WTC11 (cell line): ENCODE measurements around the gene TBX3. TPM values are rescaled to one million over a fixed set of nuclear protein-coding genes. Genes with fewer than 3 reads are reported as not detected.

Experiments
- ARID4B ChIP-seq: sonication (generic); formaldehyde crosslinking; IDR thresholded peaks from 2 replicates; pipeline ENCODE4 v1.8.0; 2023; ENCODE audit warnings: missing genetic modification reagents, mild to moderate bottlenecking, borderline replicate concordance
- FOXJ3 ChIP-seq: sonication (generic); formaldehyde crosslinking; IDR thresholded peaks from 2 replicates; pipeline ENCODE4 v1.9.0; 2021; ENCODE audit warnings: missing genetic modification reagents, mild to moderate bottlenecking, borderline replicate concordance
- FOXP1 ChIP-seq: sonication (generic); formaldehyde crosslinking; IDR thresholded peaks from 2 replicates; pipeline ENCODE4 v1.8.0; 2022; ENCODE audit warnings: missing genetic modification reagents, mild to moderate bottlenecking, moderate library complexity, borderline replicate concordance
- HMGA2 ChIP-seq: fragments of 250-450 bp; sonication (Bioruptor Pico); IDR thresholded peaks from 2 replicates; pipeline ENCODE4 v1.4.0; 2021; ENCODE audit warnings: mild to moderate bottlenecking, moderate library complexity
- JAZF1 ChIP-seq: fragments of 250-450 bp; sonication (Bioruptor Pico); IDR thresholded peaks from 2 replicates; pipeline ENCODE4 v1.9.0; 2021; ENCODE audit warnings: moderate library complexity, mild to moderate bottlenecking, inconsistent platforms
- JUN ChIP-seq: sonication (generic); formaldehyde crosslinking; IDR thresholded peaks from 2 replicates; pipeline ENCODE4 v1.8.0; 2023; ENCODE audit warnings: mild to moderate bottlenecking, missing genetic modification reagents
- KAT7 ChIP-seq: sonication (generic); formaldehyde crosslinking; IDR thresholded peaks from 2 replicates; pipeline ENCODE4 v1.8.1; 2023; ENCODE audit warnings: missing genetic modification reagents, mild to moderate bottlenecking, borderline replicate concordance
- NR3C1 ChIP-seq: sonication (generic); formaldehyde crosslinking; conservative IDR thresholded peaks from 2 replicates; pipeline ENCODE4 v1.8.1; 2023; ENCODE audit warnings: low read depth, mild to moderate bottlenecking, missing genetic modification reagents
- OVOL2 ChIP-seq: fragments of 250-450 bp; sonication (Bioruptor Pico); IDR thresholded peaks from 2 replicates; pipeline ENCODE4 v1.9.0; 2021; ENCODE audit warnings: mild to moderate bottlenecking, borderline replicate concordance
- PREB ChIP-seq: sonication (generic); formaldehyde crosslinking; IDR thresholded peaks from 2 replicates; pipeline ENCODE4 v1.8.1; 2022; ENCODE audit warnings: mild to moderate bottlenecking, missing genetic modification reagents, moderate library complexity, borderline replicate concordance
- PRRX2 ChIP-seq: fragments of 250-450 bp; sonication (Bioruptor Pico); IDR thresholded peaks from 2 replicates; pipeline ENCODE4 v1.8.0; 2021; ENCODE audit warnings: mild to moderate bottlenecking
- SMAD3 ChIP-seq: sonication (generic); formaldehyde crosslinking; IDR thresholded peaks from 2 replicates; pipeline ENCODE4 v1.8.0; 2022; ENCODE audit warnings: missing genetic modification reagents, mild to moderate bottlenecking, borderline replicate concordance
- TEAD1 ChIP-seq: sonication (generic); formaldehyde crosslinking; IDR thresholded peaks from 2 replicates; pipeline ENCODE4 v1.8.0; 2022; ENCODE audit warnings: mild to moderate bottlenecking, missing genetic modification reagents
- TEAD4 ChIP-seq: sonication (generic); formaldehyde crosslinking; IDR thresholded peaks from 2 replicates; pipeline ENCODE4 v1.8.0; 2022; ENCODE audit warnings: mild to moderate bottlenecking, missing genetic modification reagents
- TP53 ChIP-seq: sonication (generic); formaldehyde crosslinking; IDR thresholded peaks from 2 replicates; pipeline ENCODE4 v1.8.1; 2023; ENCODE audit warnings: mild to moderate bottlenecking, missing genetic modification reagents
- ZMAT4 ChIP-seq: fragments of 250-450 bp; sonication (Bioruptor Pico); IDR thresholded peaks from 2 replicates; pipeline ENCODE4 v1.9.0; 2021; ENCODE audit warnings: mild to moderate bottlenecking
- total RNA-seq: library from RNA; stranded (reverse); gene quantifications from 3 replicates; pipeline ENCODE4 v1.2.3, GENCODE V29; 2021
- TF ChIP-seq, protein P1 (sequence below): sonication (generic); formaldehyde crosslinking; IDR thresholded peaks from 2 replicates; pipeline ENCODE4 v1.8.0; 2022; ENCODE audit warnings: missing genetic modification reagents
- TF ChIP-seq, protein P2 (sequence below): sonication (generic); formaldehyde crosslinking; IDR thresholded peaks from 2 replicates; pipeline ENCODE4 v1.8.0; 2022; ENCODE audit warnings: mild to moderate bottlenecking, missing genetic modification reagents
- TF ChIP-seq, protein P3 (sequence below): sonication (generic); formaldehyde crosslinking; IDR thresholded peaks from 2 replicates; pipeline ENCODE4 v1.8.1; 2023; ENCODE audit warnings: mild to moderate bottlenecking, missing genetic modification reagents, moderate library complexity
- TF ChIP-seq, protein P4 (sequence below): fragments of 250-450 bp; sonication (Bioruptor Pico); IDR thresholded peaks from 2 replicates; pipeline ENCODE4 v1.9.0; 2021; ENCODE audit warnings: mild to moderate bottlenecking, borderline replicate concordance
- TF ChIP-seq, protein P5 (sequence below): sonication (generic); formaldehyde crosslinking; IDR thresholded peaks from 2 replicates; pipeline ENCODE4 v1.8.1; 2023; ENCODE audit warnings: mild to moderate bottlenecking, missing genetic modification reagents

Gene TBX3
- total RNA-seq, 1 experiment from 2014 or later = 2.2 TPM

GRCh38 chr12:114674251-114675047 lies 9.5 kb downstream of the TBX3 start (continued):
- no peak for TF ChIP-seq FOXJ3 (CRISPR knock-in tag)
- TF ChIP-seq ARID4B (CRISPR knock-in tag) = no peak
- TF ChIP-seq, protein P1, sequence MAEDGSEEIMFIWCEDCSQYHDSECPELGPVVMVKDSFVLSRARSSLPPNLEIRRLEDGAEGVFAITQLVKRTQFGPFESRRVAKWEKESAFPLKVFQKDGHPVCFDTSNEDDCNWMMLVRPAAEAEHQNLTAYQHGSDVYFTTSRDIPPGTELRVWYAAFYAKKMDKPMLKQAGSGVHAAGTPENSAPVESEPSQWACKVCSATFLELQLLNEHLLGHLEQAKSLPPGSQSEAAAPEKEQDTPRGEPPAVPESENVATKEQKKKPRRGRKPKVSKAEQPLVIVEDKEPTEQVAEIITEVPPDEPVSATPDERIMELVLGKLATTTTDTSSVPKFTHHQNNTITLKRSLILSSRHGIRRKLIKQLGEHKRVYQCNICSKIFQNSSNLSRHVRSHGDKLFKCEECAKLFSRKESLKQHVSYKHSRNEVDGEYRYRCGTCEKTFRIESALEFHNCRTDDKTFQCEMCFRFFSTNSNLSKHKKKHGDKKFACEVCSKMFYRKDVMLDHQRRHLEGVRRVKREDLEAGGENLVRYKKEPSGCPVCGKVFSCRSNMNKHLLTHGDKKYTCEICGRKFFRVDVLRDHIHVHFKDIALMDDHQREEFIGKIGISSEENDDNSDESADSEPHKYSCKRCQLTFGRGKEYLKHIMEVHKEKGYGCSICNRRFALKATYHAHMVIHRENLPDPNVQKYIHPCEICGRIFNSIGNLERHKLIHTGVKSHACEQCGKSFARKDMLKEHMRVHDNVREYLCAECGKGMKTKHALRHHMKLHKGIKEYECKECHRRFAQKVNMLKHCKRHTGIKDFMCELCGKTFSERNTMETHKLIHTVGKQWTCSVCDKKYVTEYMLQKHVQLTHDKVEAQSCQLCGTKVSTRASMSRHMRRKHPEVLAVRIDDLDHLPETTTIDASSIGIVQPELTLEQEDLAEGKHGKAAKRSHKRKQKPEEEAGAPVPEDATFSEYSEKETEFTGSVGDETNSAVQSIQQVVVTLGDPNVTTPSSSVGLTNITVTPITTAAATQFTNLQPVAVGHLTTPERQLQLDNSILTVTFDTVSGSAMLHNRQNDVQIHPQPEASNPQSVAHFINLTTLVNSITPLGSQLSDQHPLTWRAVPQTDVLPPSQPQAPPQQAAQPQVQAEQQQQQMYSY (CRISPR knock-in tag) = peak; percentile 8; the same call in 1 of the 2 replicates
- TF ChIP-seq JAZF1 (CRISPR knock-in tag) = no peak
- TF ChIP-seq HMGA2 (CRISPR knock-in tag) = no peak
- TF ChIP-seq SMAD3 (CRISPR knock-in tag) = no peak
- no peak for TF ChIP-seq JUN
- TF ChIP-seq, protein P2, sequence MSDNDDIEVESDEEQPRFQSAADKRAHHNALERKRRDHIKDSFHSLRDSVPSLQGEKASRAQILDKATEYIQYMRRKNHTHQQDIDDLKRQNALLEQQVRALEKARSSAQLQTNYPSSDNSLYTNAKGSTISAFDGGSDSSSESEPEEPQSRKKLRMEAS = no peak
- no peak for TF ChIP-seq TEAD4 (CRISPR knock-in tag)
- TF ChIP-seq, protein P3, sequence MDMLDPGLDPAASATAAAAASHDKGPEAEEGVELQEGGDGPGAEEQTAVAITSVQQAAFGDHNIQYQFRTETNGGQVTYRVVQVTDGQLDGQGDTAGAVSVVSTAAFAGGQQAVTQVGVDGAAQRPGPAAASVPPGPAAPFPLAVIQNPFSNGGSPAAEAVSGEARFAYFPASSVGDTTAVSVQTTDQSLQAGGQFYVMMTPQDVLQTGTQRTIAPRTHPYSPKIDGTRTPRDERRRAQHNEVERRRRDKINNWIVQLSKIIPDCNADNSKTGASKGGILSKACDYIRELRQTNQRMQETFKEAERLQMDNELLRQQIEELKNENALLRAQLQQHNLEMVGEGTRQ (CRISPR knock-in tag) = no peak
- no peak; the same call in 1 of the 2 replicates for TF ChIP-seq FOXP1 (CRISPR knock-in tag)
- no peak for TF ChIP-seq OVOL2
- TF ChIP-seq TP53 (CRISPR knock-in tag) = 0 out of 2 replicates have a peak, but pooled peaks have one; percentile 59
- TF ChIP-seq KAT7 = no peak; the same call in 1 of the 2 replicates
- TF ChIP-seq, protein P4, sequence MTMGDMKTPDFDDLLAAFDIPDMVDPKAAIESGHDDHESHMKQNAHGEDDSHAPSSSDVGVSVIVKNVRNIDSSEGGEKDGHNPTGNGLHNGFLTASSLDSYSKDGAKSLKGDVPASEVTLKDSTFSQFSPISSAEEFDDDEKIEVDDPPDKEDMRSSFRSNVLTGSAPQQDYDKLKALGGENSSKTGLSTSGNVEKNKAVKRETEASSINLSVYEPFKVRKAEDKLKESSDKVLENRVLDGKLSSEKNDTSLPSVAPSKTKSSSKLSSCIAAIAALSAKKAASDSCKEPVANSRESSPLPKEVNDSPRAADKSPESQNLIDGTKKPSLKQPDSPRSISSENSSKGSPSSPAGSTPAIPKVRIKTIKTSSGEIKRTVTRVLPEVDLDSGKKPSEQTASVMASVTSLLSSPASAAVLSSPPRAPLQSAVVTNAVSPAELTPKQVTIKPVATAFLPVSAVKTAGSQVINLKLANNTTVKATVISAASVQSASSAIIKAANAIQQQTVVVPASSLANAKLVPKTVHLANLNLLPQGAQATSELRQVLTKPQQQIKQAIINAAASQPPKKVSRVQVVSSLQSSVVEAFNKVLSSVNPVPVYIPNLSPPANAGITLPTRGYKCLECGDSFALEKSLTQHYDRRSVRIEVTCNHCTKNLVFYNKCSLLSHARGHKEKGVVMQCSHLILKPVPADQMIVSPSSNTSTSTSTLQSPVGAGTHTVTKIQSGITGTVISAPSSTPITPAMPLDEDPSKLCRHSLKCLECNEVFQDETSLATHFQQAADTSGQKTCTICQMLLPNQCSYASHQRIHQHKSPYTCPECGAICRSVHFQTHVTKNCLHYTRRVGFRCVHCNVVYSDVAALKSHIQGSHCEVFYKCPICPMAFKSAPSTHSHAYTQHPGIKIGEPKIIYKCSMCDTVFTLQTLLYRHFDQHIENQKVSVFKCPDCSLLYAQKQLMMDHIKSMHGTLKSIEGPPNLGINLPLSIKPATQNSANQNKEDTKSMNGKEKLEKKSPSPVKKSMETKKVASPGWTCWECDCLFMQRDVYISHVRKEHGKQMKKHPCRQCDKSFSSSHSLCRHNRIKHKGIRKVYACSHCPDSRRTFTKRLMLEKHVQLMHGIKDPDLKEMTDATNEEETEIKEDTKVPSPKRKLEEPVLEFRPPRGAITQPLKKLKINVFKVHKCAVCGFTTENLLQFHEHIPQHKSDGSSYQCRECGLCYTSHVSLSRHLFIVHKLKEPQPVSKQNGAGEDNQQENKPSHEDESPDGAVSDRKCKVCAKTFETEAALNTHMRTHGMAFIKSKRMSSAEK (CRISPR knock-in tag) = no peak
- no peak for TF ChIP-seq NR3C1
- no peak for TF ChIP-seq TEAD1
- no peak for TF ChIP-seq ZMAT4 (CRISPR knock-in tag)
- TF ChIP-seq PREB (CRISPR knock-in tag) = no peak
- TF ChIP-seq PRRX2 (CRISPR knock-in tag) = no peak
- TF ChIP-seq, protein P5, sequence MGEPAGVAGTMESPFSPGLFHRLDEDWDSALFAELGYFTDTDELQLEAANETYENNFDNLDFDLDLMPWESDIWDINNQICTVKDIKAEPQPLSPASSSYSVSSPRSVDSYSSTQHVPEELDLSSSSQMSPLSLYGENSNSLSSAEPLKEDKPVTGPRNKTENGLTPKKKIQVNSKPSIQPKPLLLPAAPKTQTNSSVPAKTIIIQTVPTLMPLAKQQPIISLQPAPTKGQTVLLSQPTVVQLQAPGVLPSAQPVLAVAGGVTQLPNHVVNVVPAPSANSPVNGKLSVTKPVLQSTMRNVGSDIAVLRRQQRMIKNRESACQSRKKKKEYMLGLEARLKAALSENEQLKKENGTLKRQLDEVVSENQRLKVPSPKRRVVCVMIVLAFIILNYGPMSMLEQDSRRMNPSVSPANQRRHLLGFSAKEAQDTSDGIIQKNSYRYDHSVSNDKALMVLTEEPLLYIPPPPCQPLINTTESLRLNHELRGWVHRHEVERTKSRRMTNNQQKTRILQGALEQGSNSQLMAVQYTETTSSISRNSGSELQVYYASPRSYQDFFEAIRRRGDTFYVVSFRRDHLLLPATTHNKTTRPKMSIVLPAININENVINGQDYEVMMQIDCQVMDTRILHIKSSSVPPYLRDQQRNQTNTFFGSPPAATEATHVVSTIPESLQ (CRISPR knock-in tag) = no peak
